ENCODE measurements around the gene CLCN2. TPM values are rescaled to one million over a fixed set of nuclear protein-coding genes. Genes with fewer than 3 reads are reported as not detected.

The CLCN2 gene
- polyA plus RNA-seq, 3 donors: 11.7 to 18.4 (median 17.7) TPM

DNA sequence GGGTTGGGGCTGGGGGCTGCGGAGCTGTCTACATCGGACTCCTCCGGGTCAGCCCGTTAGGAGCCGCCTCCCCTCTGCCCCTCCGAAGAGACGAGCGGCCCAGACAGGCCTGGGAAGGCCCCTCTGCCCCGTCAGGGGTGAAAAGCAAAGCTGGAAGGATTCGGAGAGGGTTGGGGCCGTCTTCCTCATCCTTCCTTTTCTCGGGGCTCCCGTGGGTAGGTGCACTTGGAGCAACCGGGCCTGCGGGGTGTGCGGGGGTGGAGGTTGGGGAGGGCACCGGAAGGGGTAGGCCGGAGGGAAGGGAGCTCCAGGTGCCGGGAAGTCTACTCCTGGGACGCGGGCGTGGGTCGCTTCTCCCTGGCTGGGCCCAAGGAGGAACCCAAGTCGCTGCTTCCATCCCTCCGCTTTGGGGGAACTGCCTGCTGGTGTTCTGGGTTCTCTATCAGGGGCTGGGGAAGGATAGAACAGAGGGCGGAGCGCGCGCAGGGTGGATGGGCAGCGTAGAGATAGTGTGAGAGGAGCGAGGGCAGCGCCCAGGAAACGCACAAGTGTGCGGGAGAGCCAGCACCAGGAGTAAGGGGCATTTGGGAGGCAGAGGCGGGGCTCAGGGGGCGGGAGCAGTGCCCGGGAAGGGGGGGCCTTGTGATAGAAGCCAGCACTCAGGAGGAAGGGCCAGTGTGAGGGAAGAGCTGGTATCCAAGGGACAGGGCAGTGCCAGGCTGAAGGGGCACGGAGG lies 695 bp upstream of the CLCN2 start:
- DNase-seq: no peak

DNA sequence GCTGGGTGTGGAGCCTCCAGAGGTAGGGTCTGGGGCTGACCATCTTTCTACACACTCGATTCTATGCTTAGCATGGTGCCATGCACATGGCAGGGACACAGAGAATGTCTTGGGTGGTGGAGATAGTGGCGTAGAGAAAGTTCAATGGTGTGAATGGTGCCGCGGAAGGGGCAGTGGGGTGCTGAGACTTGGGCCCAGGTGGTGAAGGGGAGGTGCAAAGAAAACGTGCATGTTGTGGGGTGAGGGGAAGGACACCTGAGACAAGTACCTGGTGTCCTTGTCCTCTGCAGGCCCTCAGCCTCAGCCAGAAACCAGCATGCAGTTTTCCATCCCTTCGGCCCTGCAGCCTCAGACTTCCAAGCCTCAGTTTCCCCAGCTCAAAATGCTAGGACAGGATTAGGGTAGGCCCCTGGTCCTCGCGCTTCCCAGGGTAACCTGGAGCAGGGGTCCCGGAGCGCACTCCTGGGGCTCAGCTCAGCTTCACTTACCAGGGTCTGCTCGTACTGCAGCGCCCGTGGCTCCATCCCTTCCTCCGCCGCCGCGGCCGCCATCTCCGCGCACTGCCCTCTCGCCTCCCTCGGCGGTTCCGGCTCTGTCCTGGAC lies 375 bp downstream of the CLCN2 start:
- DNase-seq: no peak

DNA sequence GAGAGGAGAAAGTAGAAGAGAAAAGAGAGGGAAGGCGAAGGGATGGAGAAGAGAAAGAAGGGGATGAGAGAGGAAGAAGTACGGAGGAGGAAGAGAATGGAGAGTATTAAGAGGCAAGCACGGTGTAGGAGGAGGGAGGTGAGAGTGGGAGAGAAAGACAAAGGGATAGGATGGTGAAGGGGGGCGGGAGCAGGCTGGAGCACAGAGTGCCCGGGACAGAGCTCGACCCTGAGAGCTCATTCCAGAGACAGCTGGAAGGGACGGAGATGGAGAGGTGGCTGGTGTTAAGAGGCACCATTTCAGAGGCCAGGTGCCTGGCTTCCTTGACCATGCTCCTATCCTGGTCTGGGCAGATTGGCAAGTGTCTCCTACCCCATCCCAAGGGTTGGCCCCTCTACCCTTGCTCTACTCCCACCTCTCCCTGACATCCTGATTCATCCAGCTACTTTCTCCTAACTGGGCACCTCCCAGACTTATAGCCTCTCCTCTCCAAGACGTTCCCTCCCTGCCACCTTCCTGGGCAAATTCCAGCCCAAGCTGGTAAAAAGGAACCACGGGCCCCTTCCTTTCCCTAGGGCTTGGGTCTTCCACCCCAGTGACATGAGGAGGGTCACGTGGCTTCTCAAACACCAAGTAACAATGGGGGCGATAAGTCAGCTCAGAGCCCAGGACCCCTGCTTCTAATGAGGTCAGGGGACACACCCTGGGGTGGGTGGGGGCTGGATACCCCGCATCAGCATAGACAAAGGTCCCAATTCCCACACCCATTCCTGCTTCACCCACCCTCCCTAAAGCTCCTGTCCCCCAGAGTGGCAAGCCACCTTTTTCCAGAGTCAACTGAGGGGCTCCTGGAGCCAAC lies 1.1 kb downstream of the CLCN2 start:
- DNase-seq: no peak

DNA sequence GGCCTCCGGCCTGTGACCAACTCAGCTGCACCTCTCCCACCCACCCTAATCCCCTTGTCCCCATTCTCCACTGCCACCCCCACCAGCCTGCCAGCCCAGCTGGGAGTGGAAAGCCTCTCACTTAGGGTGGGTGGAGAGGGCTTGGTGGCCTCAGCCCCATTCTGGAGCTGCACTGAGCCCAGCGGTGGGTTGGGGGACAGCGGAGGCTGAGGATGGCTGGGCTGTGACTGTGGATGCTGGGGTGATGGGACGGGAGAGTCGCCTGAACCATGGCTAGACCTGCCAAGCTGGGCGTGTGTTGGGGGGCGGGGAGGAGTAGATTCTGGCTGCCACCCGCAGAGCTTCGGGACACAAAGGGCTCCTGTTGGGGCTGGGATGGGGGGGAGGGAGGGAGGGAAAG lies 1.8 kb downstream of the CLCN2 start:
- no peak for DNase-seq

DNA sequence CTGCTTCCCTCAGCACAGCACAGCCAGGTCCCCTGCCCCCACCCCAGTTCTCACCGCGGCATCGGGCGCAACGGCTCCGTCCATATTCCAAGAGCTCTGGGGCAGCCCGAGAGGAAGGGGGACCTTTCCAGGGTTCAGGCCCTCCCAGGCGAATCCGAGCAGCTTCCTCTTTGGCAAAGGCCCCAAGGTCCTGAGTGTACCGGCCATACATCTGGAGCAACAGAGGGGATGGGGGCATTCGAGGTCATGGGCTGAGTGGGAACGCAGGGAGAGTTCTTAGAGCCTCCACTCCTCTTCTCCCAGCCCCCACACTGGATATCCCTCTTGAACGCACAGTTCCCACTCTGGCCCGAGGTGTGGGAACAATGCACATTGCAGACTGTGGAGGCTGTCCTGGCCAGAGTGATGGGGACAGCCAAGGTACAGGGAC lies 2.5 kb downstream of the CLCN2 start:
- no peak for DNase-seq

DNA sequence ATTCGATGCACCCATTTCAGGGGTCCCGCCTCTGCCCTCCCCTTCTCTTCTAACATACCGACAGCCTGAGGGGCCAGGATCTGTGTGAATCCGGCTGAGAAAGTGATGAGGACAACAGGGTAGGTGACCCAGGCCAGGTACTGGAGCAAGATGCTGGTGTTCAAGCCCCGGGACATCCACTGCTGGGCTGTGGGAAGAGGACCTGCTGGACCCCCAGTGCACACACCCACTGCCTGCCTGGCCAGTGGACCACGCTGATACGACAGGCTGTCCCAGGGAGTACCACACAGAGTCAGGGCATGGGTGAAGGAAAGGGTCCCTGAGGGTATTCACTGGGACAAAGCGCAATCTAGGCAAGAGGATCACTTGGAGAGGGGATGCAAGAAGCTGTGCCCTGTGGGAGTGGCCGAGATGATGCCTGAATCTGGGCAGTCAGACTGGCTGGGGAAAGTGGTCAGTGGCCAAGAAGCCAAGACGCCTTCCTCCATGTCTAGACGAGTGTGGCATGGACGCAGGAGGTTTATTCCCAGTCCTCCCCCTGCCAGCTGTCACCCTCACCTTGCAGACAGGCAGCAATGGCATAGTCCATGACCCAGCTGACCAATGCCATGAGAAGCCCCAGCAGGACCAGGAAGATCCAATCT lies 3.2 kb downstream of the CLCN2 start:
- DNase-seq: no peak

DNA sequence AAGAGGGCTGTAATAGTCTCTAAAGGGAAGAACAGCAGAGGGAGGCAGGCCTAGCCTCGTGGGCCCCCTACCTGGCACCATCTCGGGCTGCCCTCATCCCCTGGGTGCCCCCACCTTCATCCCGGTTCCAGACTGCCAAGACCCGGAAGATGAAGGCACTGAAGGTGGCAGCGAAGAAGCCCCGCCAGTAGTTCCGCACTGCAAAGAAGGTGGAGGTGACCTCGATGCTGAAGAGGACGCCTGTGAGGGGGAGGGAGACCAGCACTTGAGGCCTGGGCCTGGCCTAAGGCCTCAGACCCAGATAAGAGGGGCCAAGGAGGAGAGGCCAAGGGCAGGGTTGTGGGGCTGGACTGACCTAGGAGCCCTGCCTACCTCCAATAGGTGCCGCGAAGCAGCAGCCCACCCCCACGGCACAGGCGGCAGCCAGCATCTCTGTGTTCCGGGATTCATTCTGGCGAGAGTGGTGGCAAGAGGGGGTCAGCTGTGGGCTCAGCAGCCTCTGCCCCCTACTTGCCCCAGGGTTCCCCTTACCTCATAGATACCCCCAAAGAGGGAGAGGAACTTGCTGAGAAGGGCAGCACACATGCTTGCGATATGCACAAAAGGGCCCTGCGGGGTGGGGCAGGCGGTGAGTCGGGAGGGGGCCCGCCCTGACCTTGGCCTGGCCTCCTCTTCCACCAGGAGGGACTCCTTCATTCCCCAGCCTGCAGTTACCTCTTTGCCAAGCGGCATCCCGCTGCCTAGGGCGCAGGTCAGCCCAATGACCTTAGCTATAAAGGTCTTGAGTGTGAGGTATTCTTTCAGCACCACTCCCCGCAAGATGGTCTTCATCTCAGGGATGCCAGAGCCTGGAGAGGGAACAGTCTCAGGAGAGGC lies 3.9 kb downstream of the CLCN2 start:
- no peak for DNase-seq

DNA sequence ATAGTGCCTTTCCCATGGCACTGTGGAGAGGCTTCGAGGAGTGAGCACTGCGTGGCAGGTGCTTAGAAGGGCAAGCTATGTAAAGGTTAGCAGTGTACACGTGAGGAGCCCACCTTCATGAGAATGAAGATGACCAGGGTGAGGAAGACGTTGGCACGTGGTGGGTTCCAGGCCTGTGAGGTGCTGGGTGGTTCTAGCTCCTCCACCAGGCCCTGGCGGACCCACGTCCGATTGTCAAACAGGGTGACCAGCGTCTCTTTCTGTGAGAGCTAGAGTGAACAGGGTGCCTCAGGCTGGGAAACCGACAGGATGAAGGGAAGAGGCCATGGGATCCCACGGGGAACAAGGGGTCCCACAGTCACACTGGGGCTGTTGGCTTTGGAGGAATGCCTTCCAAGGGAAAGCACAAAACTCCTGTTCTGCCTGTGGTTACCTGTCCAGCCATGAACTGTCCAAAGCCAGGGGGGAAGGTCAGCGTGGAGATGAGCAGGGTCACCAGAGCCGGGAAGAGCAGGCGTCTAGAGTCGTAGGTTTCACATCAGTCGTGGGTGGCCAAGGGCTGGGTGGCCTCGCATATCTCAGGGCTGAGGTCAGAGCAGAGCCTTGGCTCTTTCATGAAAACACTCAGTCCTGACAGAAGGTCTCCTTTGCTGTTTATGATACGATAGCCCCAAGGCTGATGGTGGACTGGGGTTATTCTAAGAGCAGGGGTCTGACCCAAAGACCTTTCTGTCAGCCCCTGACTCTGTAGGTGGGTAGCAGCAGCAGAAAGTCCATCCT lies 6.0 kb downstream of the CLCN2 start:
- no peak for DNase-seq

DNA sequence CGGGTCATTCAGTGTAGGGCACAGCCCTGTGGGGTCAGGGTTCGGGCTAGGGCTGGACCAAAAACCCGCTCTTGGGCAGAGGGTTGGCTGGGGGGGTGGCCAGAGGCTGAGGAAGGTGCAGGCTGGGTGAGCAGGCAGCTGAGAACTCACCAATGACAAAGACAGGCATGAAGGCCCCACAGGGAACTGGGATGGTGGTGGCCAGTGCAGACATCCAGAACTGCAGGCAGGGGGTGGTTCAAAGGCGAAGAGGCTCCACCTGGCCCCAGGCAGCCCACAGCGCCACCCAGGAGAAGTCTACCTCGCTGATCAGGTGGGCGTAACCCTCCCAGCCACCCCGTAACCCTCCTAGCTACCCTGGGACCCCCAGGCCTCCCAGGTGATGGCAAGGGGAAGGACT lies 6.7 kb downstream of the CLCN2 start:
- DNase-seq: no peak

DNA sequence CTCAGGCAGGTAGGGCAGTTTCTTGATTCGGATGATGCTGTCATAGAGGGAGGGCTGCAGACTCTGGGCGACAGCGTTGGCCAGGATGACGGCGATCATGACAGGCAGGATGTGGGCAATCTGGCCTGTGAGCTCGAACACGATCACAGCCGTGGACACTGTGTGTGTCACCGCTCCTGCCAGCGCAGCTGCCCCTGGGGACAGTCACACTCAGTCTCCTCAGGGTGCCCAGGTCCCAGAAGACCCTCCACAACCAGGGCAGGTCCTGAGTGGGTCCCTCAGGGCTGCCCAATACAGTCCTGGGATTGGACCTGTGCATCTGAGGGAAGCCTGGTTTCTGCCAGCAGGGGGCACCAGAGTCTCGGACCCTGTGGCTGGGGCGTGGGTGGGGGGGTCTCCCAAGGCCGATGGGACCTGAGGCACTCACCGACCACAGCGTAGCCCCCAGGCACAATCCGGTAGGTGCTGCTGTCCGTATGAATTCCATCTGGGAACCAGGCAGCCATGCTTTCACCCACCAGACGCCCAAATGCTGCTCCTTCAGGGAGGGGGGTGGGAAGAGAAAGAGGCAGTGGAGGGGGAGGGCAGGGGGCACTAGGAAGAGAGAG lies 7.2 kb downstream of the CLCN2 start:
- no peak for DNase-seq

DNA sequence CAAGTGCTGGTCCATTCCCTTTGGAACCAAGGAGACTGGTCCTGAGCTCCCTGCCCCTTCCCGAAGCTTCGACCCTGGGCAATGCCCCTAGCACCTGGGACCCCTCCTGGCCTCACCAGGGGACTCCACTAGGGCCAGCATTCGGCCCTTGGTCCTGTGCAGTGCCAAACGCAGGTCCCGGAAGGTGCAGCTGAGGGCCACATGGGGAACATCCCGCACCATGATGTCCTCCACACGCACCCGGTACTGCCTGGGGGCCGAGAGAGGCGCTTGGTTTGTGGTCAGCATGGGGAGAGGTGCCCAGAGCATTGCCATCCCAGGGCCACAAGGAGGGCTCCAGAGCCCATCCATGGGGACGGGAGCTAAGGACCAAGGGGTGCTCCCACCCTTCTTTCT lies 7.9 kb downstream of the CLCN2 start:
- DNase-seq: no peak

DNA sequence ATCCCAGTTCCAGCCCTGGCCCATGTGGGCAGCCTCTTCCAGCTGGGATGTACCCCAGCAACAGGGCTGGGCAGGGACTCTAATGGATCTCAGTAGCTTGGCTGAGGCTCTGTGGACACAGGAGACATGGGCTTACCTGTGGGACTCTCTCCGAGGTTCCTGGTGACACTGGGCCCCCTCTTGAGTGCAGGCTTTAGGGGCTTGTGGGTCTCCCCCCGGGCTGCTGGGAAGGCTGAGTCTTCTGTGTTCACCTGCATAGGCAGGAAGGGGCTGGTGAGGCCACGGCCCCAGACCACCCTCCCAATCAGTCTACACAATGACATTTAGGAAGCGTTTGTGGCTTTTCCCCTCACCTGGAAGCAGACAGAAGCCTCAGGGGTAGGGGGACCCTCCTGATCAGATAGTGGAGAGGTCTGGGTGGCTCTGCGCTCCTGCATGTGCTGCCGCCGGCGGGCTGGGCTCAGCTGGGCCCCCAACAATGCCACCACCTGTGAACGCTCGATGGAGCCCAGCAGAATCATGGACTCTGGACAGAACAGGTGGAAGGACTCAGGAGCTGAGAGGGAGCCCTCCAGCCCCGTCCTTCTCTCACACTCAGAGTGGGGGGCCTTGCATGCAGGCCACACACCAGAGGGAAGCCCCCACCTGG lies 8.4 kb downstream of the CLCN2 start:
- DNase-seq: no peak

DNA sequence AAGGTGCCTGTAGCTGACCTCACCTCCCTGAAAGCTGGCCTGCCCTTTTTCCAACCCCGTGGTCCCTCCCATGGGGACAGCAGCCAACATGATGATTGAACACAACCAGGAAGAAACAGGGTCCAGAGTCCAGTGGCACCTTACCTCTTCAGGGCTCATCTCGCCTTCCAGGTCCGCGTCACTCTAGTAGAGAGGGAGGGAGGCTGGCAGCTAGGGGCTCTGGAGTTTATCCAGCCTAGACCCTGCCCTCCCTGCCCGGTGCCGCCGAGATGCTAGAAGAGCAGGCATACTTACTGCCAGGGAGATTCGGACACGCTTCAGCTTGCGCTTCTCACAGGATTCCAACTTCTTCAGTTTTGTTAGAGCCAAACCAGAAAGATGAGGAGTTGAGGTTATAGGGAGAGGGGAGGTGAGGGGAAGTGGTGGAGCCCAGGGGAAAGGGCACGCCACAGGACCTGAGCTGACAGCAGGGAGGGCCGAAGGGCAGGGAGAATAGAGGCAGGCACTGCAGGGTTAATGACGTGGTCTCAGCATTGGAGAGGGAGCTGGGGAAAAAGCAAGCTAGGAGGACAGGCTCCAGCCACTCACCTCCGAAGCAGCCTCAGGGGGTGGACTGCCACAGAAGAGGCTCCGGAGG lies 9.1 kb downstream of the CLCN2 start:
- DNase-seq: no peak

DNA sequence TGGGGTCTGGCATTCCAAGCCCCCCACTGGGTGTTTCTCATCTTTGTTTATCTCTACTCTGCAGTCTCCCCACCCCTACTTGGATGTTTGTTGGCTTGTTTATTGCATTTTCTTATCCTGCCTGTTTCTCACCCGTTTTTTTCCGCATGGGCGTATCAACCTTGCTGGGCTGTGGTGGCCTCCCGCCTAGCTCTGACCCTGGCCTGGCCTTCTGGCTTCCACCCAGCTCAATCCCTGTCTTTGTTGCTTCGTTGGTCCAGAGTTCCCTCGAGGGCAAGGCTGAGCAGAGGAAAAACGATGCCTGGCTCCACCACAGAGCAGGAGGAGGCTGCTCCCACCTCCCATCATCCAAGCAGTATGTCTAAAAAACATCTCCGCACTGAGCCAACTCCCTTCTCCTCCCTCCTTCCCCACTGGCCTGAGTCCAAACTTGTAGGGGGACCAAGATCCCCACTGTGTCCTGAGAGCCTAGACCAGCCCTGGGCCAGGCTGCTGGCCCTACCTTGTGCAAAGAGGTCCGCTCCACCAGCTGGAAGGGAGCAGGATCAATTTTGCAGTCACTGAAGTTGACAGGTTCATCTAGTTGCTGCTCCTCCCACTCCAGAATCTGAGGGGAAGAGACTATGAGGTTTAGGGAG lies 9.8 kb downstream of the CLCN2 start:
- DNase-seq: no peak

DNA sequence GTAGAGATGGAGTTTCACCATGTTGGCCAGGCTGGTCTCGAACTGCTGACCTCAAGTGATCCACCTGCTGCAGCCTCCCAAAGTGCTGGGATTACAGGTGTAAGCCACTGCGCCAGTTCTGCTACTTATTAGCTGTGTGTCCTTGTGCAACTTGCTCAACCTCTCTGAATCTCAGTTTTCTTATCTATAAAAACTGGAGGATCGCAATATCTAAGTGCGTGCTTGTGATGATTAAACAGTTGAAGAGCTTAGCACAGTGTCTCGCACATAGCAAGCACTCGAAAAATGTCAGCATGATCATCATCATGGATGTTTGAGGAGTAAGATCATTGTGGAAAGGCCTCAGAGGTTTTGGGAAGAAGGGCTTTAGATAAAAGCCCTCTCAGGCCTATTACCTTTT lies 10.8 kb downstream of the CLCN2 start:
- DNase-seq: no peak

DNA sequence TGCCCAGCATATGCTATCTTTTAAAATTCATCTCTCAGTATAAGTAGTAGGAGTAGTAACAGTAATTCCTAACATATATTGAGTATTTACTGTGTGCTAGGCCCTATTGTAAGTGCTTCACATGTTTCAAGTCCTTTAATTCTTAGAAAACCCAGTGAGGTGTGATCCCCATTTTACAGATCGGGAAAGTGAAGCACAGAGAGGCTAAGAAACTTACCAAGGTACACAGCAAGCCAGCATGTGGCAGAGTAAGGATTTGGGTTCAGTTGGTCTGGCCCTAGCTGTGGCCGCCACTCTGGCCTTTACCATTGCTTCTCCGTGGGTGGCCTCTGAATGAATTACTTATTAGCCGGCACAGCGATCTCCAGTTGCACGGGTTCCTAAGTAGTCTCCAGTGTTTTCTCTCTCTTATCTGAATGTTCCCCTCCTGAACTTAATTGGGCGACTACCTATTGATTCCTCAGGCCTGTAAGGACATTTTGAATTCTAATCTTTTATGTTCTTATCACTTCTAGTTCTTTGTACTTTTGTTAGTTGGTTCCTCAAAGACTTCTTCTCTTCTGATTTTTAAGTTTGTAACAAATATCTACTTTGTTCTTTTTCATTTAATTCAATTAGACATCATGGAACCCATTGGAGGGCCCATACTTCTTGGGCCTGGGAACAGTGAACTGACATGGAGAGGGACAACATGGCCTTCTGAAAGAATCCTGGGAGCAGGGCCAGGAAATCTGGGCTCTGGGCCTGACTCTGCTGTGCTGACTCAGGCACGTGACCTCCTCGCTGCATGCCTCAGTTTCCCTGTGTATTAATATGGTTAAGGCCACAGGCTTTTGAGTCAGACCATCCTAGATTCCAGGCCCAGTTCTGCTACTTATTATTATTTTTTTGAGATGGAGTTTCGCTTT lies 11.6 kb downstream of the CLCN2 start:
- no peak for DNase-seq

DNA sequence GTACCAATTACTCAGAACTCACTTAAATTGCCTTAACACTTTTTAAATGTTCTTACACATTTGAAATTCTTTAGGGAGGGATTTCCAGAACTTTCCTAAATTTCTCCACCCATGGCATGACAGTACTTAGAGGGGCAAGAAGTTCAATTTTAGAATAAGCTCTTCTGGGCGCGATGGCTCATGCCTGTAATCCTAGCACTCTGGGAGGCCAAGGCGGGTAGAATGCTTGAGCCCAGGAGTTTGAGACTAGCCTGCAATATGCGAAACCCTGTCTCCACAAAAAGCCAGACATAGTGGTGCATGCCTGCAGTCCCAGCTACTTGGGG lies 13.4 kb downstream of the CLCN2 start:
- DNase-seq: no peak

Data from renal pelvis (tissue), 4 donors.